ENCODE measurements around the gene FILIP1.

FILIP1 gene

DNA sequence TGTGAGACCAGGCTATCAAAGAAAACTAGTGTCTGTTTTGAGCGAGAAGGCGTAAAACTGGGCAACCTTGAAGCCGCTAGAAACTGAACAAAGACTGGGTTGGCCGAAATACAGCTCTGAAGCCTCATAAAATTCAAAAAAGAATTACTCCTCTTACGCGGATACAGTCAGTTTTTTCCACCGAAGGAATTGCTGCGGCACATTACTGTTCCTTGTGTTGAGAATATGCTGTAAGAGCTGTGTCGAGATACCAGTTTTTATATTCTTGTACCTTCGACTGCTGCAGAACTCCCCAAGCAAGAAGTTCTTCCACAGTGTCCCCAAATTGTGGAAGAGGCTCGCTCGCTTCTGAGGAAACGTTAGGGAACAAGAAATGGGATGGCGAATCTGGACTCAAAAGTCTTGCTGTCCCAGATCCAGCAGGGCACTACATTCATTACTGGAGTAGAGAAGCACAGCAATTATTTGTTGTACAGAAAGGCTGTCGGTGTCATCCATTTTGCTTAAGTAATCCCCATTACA is 249.5 kb downstream of the FILIP1 start:
- TF ChIP-seq REST (IDR thresholded peaks at IDR 0.05; ENCODE audit: low read depth): no peak
- no peak for TF ChIP-seq EGR1 (IDR thresholded peaks at IDR 0.05)
- TF ChIP-seq, protein P1, sequence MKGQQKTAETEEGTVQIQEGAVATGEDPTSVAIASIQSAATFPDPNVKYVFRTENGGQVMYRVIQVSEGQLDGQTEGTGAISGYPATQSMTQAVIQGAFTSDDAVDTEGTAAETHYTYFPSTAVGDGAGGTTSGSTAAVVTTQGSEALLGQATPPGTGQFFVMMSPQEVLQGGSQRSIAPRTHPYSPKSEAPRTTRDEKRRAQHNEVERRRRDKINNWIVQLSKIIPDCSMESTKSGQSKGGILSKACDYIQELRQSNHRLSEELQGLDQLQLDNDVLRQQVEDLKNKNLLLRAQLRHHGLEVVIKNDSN (IDR thresholded peaks at IDR 0.05): no peak
- no peak for TF ChIP-seq NFIC (IDR thresholded peaks at IDR 0.05)
- no peak for TF ChIP-seq MAX (IDR thresholded peaks at IDR 0.05)
- no peak; the same call in 1 of the 2 replicates for TF ChIP-seq TCF12 (IDR thresholded peaks at IDR 0.05; ENCODE audit: low read depth)
- no peak for TF ChIP-seq TAF1 (IDR thresholded peaks at IDR 0.05; ENCODE audit: low read depth)
- no peak for TF ChIP-seq ZBTB7A (IDR thresholded peaks at IDR 0.05; ENCODE audit: low read depth)
- TF ChIP-seq FOXM1 (IDR thresholded peaks at IDR 0.05; ENCODE audit: borderline replicate concordance, low read depth): no peak
- no peak for TF ChIP-seq CEBPB (IDR thresholded peaks at IDR 0.05)
- no peak for TF ChIP-seq CREB1 (IDR thresholded peaks at IDR 0.05; ENCODE audit: low read depth)
- TF ChIP-seq YY1 (IDR thresholded peaks at IDR 0.05; ENCODE audit: low read depth): no peak
- no peak for TF ChIP-seq EP300 (IDR thresholded peaks at IDR 0.05; ENCODE audit: borderline replicate concordance)
- TF ChIP-seq TEAD4 (IDR thresholded peaks at IDR 0.05): no peak
- no peak for TF ChIP-seq RAD21 (IDR thresholded peaks at IDR 0.05; ENCODE audit: low read depth)

GRCh38 chr6:75243333-75244062 is 250.1 kb downstream of the FILIP1 start, which contains the start of gene COX7A2:
COX7A2 (minus strand) TSS chr6:75243801; CDS start chr6:75243734, 67 bp downstream.
- TF ChIP-seq MAX (IDR thresholded peaks at IDR 0.05) (peak; percentile 84), RAD21 (IDR thresholded peaks at IDR 0.05; ENCODE audit: low read depth) (no peak), EGR1 (IDR thresholded peaks at IDR 0.05) (no peak; the same call in 1 of the 2 replicates), NFIC (IDR thresholded peaks at IDR 0.05) (no peak), TEAD4 (IDR thresholded peaks at IDR 0.05) (no peak; the same call in 1 of the 2 replicates), ZBTB7A (IDR thresholded peaks at IDR 0.05; ENCODE audit: low read depth) (no peak), REST (IDR thresholded peaks at IDR 0.05; ENCODE audit: low read depth) (no peak), FOXM1 (IDR thresholded peaks at IDR 0.05; ENCODE audit: borderline replicate concordance, low read depth) (peak; percentile 53; the same call in 1 of the 2 replicates), TAF1 (IDR thresholded peaks at IDR 0.05; ENCODE audit: low read depth) (peak; percentile 96), TCF12 (IDR thresholded peaks at IDR 0.05; ENCODE audit: low read depth) (peak; percentile 71), YY1 (IDR thresholded peaks at IDR 0.05; ENCODE audit: low read depth) (peak; percentile 93), CREB1 (IDR thresholded peaks at IDR 0.05; ENCODE audit: low read depth) (peak; percentile 73), CEBPB (IDR thresholded peaks at IDR 0.05) (peak; percentile 71), EP300 (IDR thresholded peaks at IDR 0.05; ENCODE audit: borderline replicate concordance) (peak; percentile 32; the same call in 1 of the 2 replicates)
- TF ChIP-seq, protein P1 (IDR thresholded peaks at IDR 0.05): peak; percentile 76
